WI38 (cell line): Measurements from ENCODE around the gene OR4Q2.

Experiments
- H3K4me3 ChIP-seq: 2 replicates; pipeline ENCODE4 v1.5.1; 2011; ENCODE audit warnings: low read depth, mild to moderate bottlenecking, control low read depth, low read length
- TF ChIP-seq, protein P1 (sequence below): IDR thresholded peaks from 2 replicates; pipeline ENCODE4 v1.5.1; 2012; ENCODE audit warnings: low read depth, mild to moderate bottlenecking, control low read depth, low read length

The OR4Q2 gene

DNA sequence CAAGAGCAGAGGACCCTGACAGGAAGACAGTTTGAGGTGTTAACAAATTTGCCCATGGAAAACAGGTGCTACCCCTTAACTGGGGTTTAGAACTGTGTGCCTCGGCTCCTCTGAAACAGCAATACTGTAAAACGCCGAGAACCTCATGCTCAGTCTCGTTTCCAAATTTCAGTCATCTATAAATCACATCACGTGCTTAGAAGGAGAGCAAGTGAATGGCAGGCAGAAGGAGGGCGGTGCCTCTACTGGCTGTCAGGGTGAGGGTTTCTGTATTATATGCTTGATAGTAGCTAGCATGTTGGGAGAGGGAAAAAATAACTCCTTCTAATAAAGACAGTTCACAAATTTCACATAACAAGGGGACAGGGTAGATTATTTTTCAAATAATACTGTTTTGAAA is 29.1 kb downstream of the OR4Q2 start:
- no peak overlapping the region for H3K4me3 ChIP-seq
- TF ChIP-seq, protein P1, sequence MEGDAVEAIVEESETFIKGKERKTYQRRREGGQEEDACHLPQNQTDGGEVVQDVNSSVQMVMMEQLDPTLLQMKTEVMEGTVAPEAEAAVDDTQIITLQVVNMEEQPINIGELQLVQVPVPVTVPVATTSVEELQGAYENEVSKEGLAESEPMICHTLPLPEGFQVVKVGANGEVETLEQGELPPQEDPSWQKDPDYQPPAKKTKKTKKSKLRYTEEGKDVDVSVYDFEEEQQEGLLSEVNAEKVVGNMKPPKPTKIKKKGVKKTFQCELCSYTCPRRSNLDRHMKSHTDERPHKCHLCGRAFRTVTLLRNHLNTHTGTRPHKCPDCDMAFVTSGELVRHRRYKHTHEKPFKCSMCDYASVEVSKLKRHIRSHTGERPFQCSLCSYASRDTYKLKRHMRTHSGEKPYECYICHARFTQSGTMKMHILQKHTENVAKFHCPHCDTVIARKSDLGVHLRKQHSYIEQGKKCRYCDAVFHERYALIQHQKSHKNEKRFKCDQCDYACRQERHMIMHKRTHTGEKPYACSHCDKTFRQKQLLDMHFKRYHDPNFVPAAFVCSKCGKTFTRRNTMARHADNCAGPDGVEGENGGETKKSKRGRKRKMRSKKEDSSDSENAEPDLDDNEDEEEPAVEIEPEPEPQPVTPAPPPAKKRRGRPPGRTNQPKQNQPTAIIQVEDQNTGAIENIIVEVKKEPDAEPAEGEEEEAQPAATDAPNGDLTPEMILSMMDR, result no peak

DNA sequence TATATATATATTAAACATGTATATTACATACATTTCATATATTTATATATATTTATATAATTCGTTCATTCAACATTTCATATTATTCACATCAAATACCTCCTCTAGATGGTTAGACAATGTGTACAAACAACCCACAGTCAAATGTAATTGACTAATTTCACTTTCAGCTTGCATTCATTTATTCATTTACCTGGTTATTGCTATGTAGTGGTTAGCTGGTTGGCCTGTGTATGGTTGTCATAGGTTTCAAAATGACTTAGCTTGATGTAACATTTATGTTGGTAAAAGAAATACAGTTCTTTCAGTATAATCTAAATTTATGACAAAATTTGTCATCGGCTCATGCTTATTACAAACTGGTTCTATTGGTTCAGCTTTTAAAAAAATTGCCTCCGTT is 33.5 kb downstream of the OR4Q2 start:
- TF ChIP-seq, protein P1, result no peak
- no peak overlapping the region for H3K4me3 ChIP-seq

DNA sequence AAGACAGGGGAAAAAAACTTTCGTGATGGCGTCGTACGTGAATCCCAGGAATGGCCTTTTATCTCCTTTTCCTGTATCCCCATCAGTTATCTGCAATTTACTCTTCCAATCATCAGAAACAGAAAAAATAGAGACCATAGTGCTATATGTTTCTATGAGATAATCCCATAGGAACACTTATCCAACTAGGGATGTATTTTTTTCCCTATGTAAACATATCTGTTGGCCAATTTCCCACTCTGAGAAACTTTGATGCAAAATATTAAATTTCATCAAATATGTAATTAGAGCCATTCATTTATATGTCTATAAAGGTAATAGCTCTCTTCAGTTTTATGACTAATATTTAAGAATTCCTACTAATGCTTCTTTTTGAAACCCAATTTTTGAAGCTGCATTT is 34.0 kb downstream of the OR4Q2 start, which contains the start of gene OR4K13:
Gene OR4K13 (minus strand): TSS at position 101 of the 400 bp plus-strand sequence. CDS start 1,280 bp downstream, outside the sequence.
- TF ChIP-seq, protein P1, result no peak
- H3K4me3 ChIP-seq, result no peak within 1 kb of the TSS

DNA sequence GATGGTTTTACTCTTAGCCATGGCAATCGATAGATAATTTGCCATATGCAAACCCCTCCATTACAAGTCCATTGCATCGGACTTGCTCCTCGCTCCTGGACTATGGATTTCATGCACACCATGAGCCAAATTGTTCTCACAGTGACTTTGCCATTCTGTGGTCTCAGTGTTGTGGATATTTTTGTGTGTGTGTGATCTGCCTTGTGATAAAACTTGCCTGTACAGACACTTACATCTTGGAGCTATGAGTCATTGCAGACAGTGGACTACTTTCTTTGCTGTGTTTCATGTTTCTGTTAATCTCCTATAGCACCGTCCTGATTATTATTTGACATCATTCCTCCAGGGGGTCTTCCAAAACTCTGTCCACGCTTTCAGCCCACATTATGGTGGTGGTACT is 42.3 kb downstream of the OR4Q2 start:
- TF ChIP-seq, protein P1, result no peak
- H3K4me3 ChIP-seq, result no peak overlapping the region

DNA sequence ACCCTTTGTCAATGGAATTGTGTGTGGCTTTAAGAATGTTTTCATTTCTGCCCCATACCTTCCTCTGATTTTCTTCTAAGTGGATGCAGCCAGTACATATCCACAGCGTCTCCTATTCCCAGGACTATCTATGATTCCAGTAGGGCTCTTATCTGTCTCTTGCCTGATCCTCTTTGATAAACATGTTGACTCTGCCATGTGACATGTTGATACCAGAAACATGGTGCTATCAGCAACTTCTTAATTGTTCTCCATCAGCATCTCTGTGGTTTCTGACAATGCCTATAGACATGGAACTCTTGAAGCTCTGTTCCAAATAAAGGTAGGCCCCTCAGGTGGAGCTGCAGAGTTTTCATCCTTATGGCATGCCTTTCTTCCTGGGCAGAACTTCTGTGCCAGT is 46.2 kb downstream of the OR4Q2 start:
- TF ChIP-seq, protein P1, result no peak
- no peak overlapping the region for H3K4me3 ChIP-seq
